Stimulated activated memory B cell treated with anti-CD40 and anti-IgM and Interleukin-4, amounts not matched to agents 10 μg/mL and 1 μg/mL and 100 μg/mL, for 72 hours (primary cell): ENCODE measurements around the gene CCDC177.

Source experiments
- ATAC-seq: fragments of 150-1000 bp; cut with Tn5 transposase; 2 replicates; pipeline ENCODE4 v1.10.0; 2021
- H3K27ac Mint-ChIP-seq: one replicate; pipeline ENCODE4 v1.8.0; 2022; ENCODE audit warnings: mild to moderate bottlenecking, mixed read lengths
- H3K27me3 Mint-ChIP-seq: one replicate; pipeline ENCODE4 v1.8.0; 2022; ENCODE audit warnings: mixed read lengths
- H3K36me3 Mint-ChIP-seq: one replicate; pipeline ENCODE4 v1.8.0; 2022; ENCODE audit warnings: mixed read lengths
- H3K4me1 Mint-ChIP-seq: one replicate; pipeline ENCODE4 v1.8.0; 2022; ENCODE audit warnings: mixed read lengths
- H3K4me3 Mint-ChIP-seq: one replicate; pipeline ENCODE4 v1.8.0; 2022; ENCODE audit warnings: mild to moderate bottlenecking, moderate library complexity, mixed read lengths
- H3K9me3 Mint-ChIP-seq: one replicate; pipeline ENCODE4 v1.8.0; 2022; ENCODE audit warnings: mixed read lengths

Gene CCDC177

GRCh38 chr14:69558774-69559173 is 15.9 kb downstream of the CCDC177 start:
- no peaks in the 10 kb centered on the region for H3K4me1 Mint-ChIP-seq
- no peak overlapping the region for H3K4me3 Mint-ChIP-seq
- H3K36me3 Mint-ChIP-seq, result no peaks in the 10 kb centered on the region
- no peaks in the 10 kb centered on the region for H3K9me3 Mint-ChIP-seq
- peaks cover 62% of the 10 kb centered on the region for H3K27me3 Mint-ChIP-seq
- no peak for ATAC-seq
- H3K27ac Mint-ChIP-seq, result no peak overlapping the region

GRCh38 chr14:69554500-69554899 is 20.2 kb downstream of the CCDC177 start:
- no peak for ATAC-seq

DNA sequence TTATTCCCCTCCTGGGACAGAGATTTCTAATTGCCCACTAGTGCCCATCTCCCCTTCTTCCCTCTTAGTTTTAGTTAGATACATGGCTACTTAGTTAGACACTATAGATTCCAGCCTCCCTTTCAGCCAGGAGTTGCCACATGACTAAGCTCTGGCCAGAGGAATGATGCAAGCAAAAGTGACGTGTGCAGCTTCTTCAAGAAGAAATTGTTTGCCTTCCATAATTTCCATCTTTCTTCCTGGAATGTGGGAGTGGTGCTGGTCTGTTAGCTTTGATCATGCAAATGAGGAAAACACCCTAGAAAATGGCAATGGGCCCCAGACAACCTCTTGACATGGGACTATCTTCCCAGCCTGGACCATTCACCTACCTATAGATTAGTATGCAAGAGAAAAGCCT is 21.4 kb downstream of the CCDC177 start:
- no peak overlapping the region for H3K27ac Mint-ChIP-seq
- no peaks in the 10 kb centered on the region for H3K9me3 Mint-ChIP-seq
- H3K27me3 Mint-ChIP-seq, result peaks cover 48% of the 10 kb centered on the region
- no peaks in the 10 kb centered on the region for H3K36me3 Mint-ChIP-seq
- H3K4me3 Mint-ChIP-seq, result no peak overlapping the region
- no peaks in the 10 kb centered on the region for H3K4me1 Mint-ChIP-seq
- ATAC-seq, result no peak

More at GRCh38 chr14:69554500-69554899, 20.2 kb downstream of the CCDC177 start:
- H3K27me3 Mint-ChIP-seq, result peaks cover 58% of the 10 kb centered on the region
- no peaks in the 10 kb centered on the region for H3K4me1 Mint-ChIP-seq
- no peaks in the 10 kb centered on the region for H3K36me3 Mint-ChIP-seq
- no peaks in the 10 kb centered on the region for H3K9me3 Mint-ChIP-seq
- no peak overlapping the region for H3K4me3 Mint-ChIP-seq
- no peak overlapping the region for H3K27ac Mint-ChIP-seq

GRCh38 chr14:69551511-69551910 is 23.2 kb downstream of the CCDC177 start:
- H3K4me3 Mint-ChIP-seq, result no peak overlapping the region
- no peaks in the 10 kb centered on the region for H3K4me1 Mint-ChIP-seq
- H3K9me3 Mint-ChIP-seq, result no peaks in the 10 kb centered on the region
- H3K36me3 Mint-ChIP-seq, result no peaks in the 10 kb centered on the region
- H3K27me3 Mint-ChIP-seq, result peaks cover 53% of the 10 kb centered on the region
- no peak for ATAC-seq
- no peak overlapping the region for H3K27ac Mint-ChIP-seq

DNA sequence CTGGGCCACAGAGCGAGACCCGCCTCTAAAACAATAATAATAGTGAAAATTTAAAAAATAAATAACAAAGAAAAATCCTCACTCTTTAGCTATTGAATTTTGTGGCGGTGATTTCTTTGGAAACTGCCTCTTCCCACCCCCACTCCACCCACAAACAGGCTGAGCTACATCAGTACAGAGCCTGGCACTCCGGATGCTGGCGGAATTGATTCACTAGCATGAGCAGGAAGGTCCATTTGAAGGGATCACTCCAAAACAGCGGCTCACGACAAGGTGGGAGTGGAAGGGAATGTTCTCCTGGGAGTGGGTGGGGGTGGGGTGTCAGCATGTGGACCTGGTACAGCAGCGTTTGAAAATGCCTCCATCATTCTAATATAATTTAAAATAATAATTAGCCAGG is 26.1 kb downstream of the CCDC177 start:
- ATAC-seq, result no peak
- H3K27me3 Mint-ChIP-seq, result peaks cover 69% of the 10 kb centered on the region
- H3K4me1 Mint-ChIP-seq, result peaks cover 5% of the 10 kb centered on the region
- H3K27ac Mint-ChIP-seq, result no peak overlapping the region
- no peak overlapping the region for H3K4me3 Mint-ChIP-seq
- H3K9me3 Mint-ChIP-seq, result no peaks in the 10 kb centered on the region
- no peaks in the 10 kb centered on the region for H3K36me3 Mint-ChIP-seq

- Mint-ChIP-seq H3K4me1 (peaks cover 5% of the 10 kb centered on the region), H3K36me3 (no peaks in the 10 kb centered on the region), H3K4me3 (no peak overlapping the region), H3K27me3 (peaks cover 67% of the 10 kb centered on the region), H3K9me3 (no peaks in the 10 kb centered on the region), H3K27ac (no peak overlapping the region)
- no peak for ATAC-seq
Observed at GRCh38 chr14:69547701-69548348, 26.8 kb downstream of the CCDC177 start.

- Mint-ChIP-seq H3K27me3 (peaks cover 60% of the 10 kb centered on the region), H3K4me1 (peaks cover 5% of the 10 kb centered on the region), H3K36me3 (no peaks in the 10 kb centered on the region), H3K9me3 (no peaks in the 10 kb centered on the region), H3K4me3 (no peak overlapping the region), H3K27ac (no peak overlapping the region)
- ATAC-seq, result no peak
Observed at GRCh38 chr14:69543341-69544115, 31.1 kb downstream of the CCDC177 start.

GRCh38 chr14:69542311-69542710 is 32.4 kb downstream of the CCDC177 start:
- no peaks in the 10 kb centered on the region for H3K36me3 Mint-ChIP-seq
- H3K27me3 Mint-ChIP-seq, result peaks cover 55% of the 10 kb centered on the region
- ATAC-seq, result no peak
- peaks cover 5% of the 10 kb centered on the region for H3K4me1 Mint-ChIP-seq
- no peaks in the 10 kb centered on the region for H3K9me3 Mint-ChIP-seq
- H3K27ac Mint-ChIP-seq, result no peak overlapping the region
- no peak overlapping the region for H3K4me3 Mint-ChIP-seq

DNA sequence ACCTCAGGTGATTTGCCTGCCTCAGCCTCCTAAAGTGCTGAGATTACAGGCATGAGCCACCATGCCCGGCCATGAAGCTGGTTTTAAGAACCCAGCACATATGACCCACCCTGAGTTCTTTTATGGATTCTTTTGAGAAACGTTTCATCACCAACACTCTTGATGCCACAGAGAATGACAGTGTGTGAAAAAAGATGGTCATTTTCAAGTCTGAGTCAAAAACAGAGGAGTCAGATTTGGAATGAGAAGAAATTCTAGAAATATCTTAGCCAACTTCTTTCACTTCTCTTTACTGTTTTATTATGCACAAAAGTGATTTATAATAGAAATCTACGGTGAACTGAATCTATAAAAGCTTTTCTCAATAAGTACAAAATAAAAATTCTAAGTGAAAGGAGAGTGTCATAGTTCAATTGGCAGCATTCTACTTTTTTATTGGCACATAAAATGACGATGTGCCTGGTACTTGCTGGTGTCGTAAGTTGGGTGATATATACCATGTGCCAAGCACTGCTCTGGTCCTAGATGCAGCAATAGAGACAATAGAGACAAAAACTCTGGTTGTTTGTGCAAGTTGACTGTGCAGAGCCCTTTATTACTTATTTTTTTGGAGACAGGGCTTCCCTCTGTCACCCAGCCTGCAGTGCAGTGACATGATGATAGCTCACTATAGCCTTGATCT is 33.9 kb downstream of the CCDC177 start:
- Mint-ChIP-seq H3K9me3 (no peaks in the 10 kb centered on the region), H3K4me3 (no peak overlapping the region), H3K27ac (no peak overlapping the region), H3K36me3 (no peaks in the 10 kb centered on the region), H3K4me1 (peaks cover 5% of the 10 kb centered on the region), H3K27me3 (peaks cover 51% of the 10 kb centered on the region)
- no peak for ATAC-seq

- no peak overlapping the region for H3K27ac Mint-ChIP-seq
- ATAC-seq, result no peak
- H3K9me3 Mint-ChIP-seq, result no peaks in the 10 kb centered on the region
- H3K36me3 Mint-ChIP-seq, result no peaks in the 10 kb centered on the region
- peaks cover 5% of the 10 kb centered on the region for H3K4me1 Mint-ChIP-seq
- H3K4me3 Mint-ChIP-seq, result no peak overlapping the region
- H3K27me3 Mint-ChIP-seq, result peaks cover 57% of the 10 kb centered on the region
Observed at GRCh38 chr14:69539631-69540410, 34.9 kb downstream of the CCDC177 start.

- ATAC-seq, result no peak
- Mint-ChIP-seq H3K27ac (no peak overlapping the region), H3K4me1 (no peaks in the 10 kb centered on the region), H3K9me3 (no peaks in the 10 kb centered on the region), H3K36me3 (no peaks in the 10 kb centered on the region), H3K27me3 (peaks cover 51% of the 10 kb centered on the region), H3K4me3 (no peak overlapping the region)
Observed at GRCh38 chr14:69538766-69539165, 35.9 kb downstream of the CCDC177 start.

GRCh38 chr14:69537900-69538299 is 36.8 kb downstream of the CCDC177 start:
- Mint-ChIP-seq H3K4me3 (no peak overlapping the region), H3K36me3 (no peaks in the 10 kb centered on the region), H3K9me3 (no peaks in the 10 kb centered on the region), H3K27me3 (peaks cover 44% of the 10 kb centered on the region), H3K4me1 (no peaks in the 10 kb centered on the region), H3K27ac (no peak overlapping the region)
- no peak for ATAC-seq

- Mint-ChIP-seq H3K9me3 (no peaks in the 10 kb centered on the region), H3K36me3 (no peaks in the 10 kb centered on the region), H3K4me3 (no peak overlapping the region), H3K4me1 (no peaks in the 10 kb centered on the region), H3K27ac (no peak overlapping the region), H3K27me3 (peaks cover 44% of the 10 kb centered on the region)
- ATAC-seq, result no peak
Observed at GRCh38 chr14:69536971-69537370, 37.7 kb downstream of the CCDC177 start.

GRCh38 chr14:69535230-69535848 is 39.3 kb downstream of the CCDC177 start:
- Mint-ChIP-seq H3K27me3 (peaks cover 44% of the 10 kb centered on the region), H3K4me1 (no peaks in the 10 kb centered on the region), H3K9me3 (no peaks in the 10 kb centered on the region), H3K36me3 (no peaks in the 10 kb centered on the region), H3K4me3 (no peak overlapping the region), H3K27ac (no peak overlapping the region)
- ATAC-seq, result no peak
